IMR-90 (cell line): ENCODE measurements around the gene FDX1. TPM values are rescaled to one million over a fixed set of nuclear protein-coding genes. Genes with fewer than 3 reads are reported as not detected.

Experiments used
- ATAC-seq: fragments of 200-7000 bp; cut with Tn5 transposase; 2 replicates; pipeline ENCODE4 v1.9.1; 2020; ENCODE audit warnings: low read depth, mild to moderate bottlenecking, moderate library complexity
- BruUV-seq: library from RNA; stranded (reverse); fragments of 400-500 nt; replicated peaks from 2 replicates; lab custom pipeline; 2021; lab: Mats Ljungman, UMichigan
- CTCF ChIA-PET: fragments of 300-600 bp; formaldehyde crosslinking; extraction: SDS; loops from one replicate; lab custom pipeline; 2021; ENCODE audit warnings: antibody characterized with exemption; lab: Yijun Ruan, JAX
- POLR2A ChIA-PET: fragments of 300-600 bp; sonication (Branson Sonifier 250); formaldehyde crosslinking; loops from one replicate; lab custom pipeline; 2022; ENCODE audit warnings: antibody characterized with exemption; ENCODE audit not compliant: unreplicated experiment; lab: Charles Lee
- DNase-seq: peaks from one replicate; pipeline ENCODE4 v3.0.0; 2013
- H2AFZ ChIP-seq: replicated peaks from 2 replicates; pipeline ENCODE3; 2013; ENCODE audit warnings: low read length, mild to moderate bottlenecking; ENCODE audit not compliant: poor library complexity
- H2AK5ac ChIP-seq: 2 replicates; pipeline ENCODE4 v1.6.1; 2013; ENCODE audit warnings: low read depth, low read length, inconsistent platforms
- H2AK9ac ChIP-seq: replicated peaks from 2 replicates; pipeline ENCODE3; 2013; ENCODE audit warnings: mild to moderate bottlenecking, low read depth, low read length, moderate library complexity; ENCODE audit not compliant: poor library complexity
- H2BK120ac ChIP-seq: 2 replicates; pipeline ENCODE4 v1.6.1; 2013; ENCODE audit warnings: low read depth, low read length, inconsistent platforms
- H2BK15ac ChIP-seq: 3 replicates; pipeline ENCODE4 v1.6.1; 2013; ENCODE audit warnings: low read depth, low read length, inconsistent platforms
- H2BK20ac ChIP-seq: 2 replicates; pipeline ENCODE4 v1.6.1; 2013; ENCODE audit warnings: low read depth, mild to moderate bottlenecking, inconsistent platforms, low read length, moderate library complexity
- H2BK5ac ChIP-seq: 2 replicates; pipeline ENCODE4 v1.6.1; 2013; ENCODE audit warnings: mild to moderate bottlenecking, low read depth, low read length, inconsistent platforms; ENCODE audit not compliant: poor library complexity, severe bottlenecking
- H3K14ac ChIP-seq: replicated peaks from 2 replicates; pipeline ENCODE4 v1.6.1; 2013; ENCODE audit warnings: low read depth, low read length, inconsistent platforms
- H3K18ac ChIP-seq: 2 replicates; pipeline ENCODE4 v1.6.1; 2013; ENCODE audit warnings: low read depth, low read length, control low read depth
- H3K23ac ChIP-seq: 2 replicates; pipeline ENCODE4 v1.6.1; 2013; ENCODE audit warnings: low read depth, low read length, inconsistent platforms
- H3K27ac ChIP-seq: 2 replicates; pipeline ENCODE4 v1.5.1; 2013; ENCODE audit warnings: mild to moderate bottlenecking, control low read depth, low read length; ENCODE audit not compliant: insufficient read depth
- H3K27me3 ChIP-seq: 2 replicates; pipeline ENCODE4 v1.6.1; 2013; ENCODE audit warnings: low read length; ENCODE audit not compliant: control insufficient read depth, insufficient read depth
- H3K36me3 ChIP-seq: 2 replicates; pipeline ENCODE4 v1.6.1; 2013; ENCODE audit warnings: low read length, mixed read lengths; ENCODE audit not compliant: control insufficient read depth, insufficient read depth
- H3K4ac ChIP-seq: 2 replicates; pipeline ENCODE4 v1.6.1; 2013; ENCODE audit warnings: low read depth, low read length, inconsistent platforms
- H3K4me1 ChIP-seq: 2 replicates; pipeline ENCODE4 v1.6.1; 2013; ENCODE audit warnings: low read length, mixed read lengths; ENCODE audit not compliant: control insufficient read depth, insufficient read depth
- H3K4me2 ChIP-seq: 2 replicates; pipeline ENCODE4 v1.6.1; 2013; ENCODE audit warnings: low read depth, mild to moderate bottlenecking, control low read depth, low read length, moderate library complexity
- H3K4me3 ChIP-seq: 2 replicates; pipeline ENCODE4 v1.5.1; 2013; ENCODE audit warnings: low read depth, mild to moderate bottlenecking, control low read depth, low read length, moderate library complexity; ENCODE audit not compliant: insufficient read depth
- H3K56ac ChIP-seq: 2 replicates; pipeline ENCODE4 v1.6.1; 2013; ENCODE audit warnings: low read length, inconsistent platforms; ENCODE audit not compliant: insufficient read depth; ENCODE audit errors: extremely low read depth
- H3K79me1 ChIP-seq, 2 experiments: 2 replicates each; pipeline ENCODE4 v1.6.1; 2013; ENCODE audit warnings: low read length in 2 of 2, inconsistent platforms in 1 of 2, low read depth in 1 of 2
- H3K9ac ChIP-seq: 2 replicates; pipeline ENCODE4 v1.6.1; 2013; ENCODE audit warnings: low read depth, low read length, control low read depth
- H3K9me1 ChIP-seq: 2 replicates; pipeline ENCODE4 v1.6.1; 2013; ENCODE audit warnings: low read length, inconsistent platforms; ENCODE audit not compliant: insufficient read depth
- H3K9me3 ChIP-seq: 2 replicates; pipeline ENCODE4 v1.6.1; 2013; ENCODE audit warnings: low read length; ENCODE audit not compliant: control insufficient read depth, insufficient read depth
- H4K20me1 ChIP-seq: 2 replicates; pipeline ENCODE4 v1.6.1; 2013; ENCODE audit warnings: low read length, inconsistent platforms; ENCODE audit not compliant: insufficient read depth
- H4K5ac ChIP-seq: 2 replicates; pipeline ENCODE4 v1.6.1; 2013; ENCODE audit warnings: mild to moderate bottlenecking, low read depth, low read length, control low read depth
- H4K8ac ChIP-seq, 2 experiments: 2 replicates each; pipeline ENCODE4 v1.6.1; 2013; ENCODE audit warnings: low read depth in 2 of 2, low read length in 2 of 2, control low read depth in 1 of 2, inconsistent platforms in 1 of 2
- H4K91ac ChIP-seq: 2 replicates; pipeline ENCODE4 v1.6.1; 2013; ENCODE audit warnings: low read depth, low read length, inconsistent platforms; ENCODE audit not compliant: insufficient read depth
- BHLHE40 ChIP-seq: fragments of 150-350 bp; IDR thresholded peaks from 2 replicates; pipeline ENCODE4 v1.6.1; 2016; ENCODE audit warnings: mild to moderate bottlenecking, low read depth, low read length
- CEBPB ChIP-seq: IDR thresholded peaks from 2 replicates; pipeline ENCODE4 v1.6.1; 2012; ENCODE audit warnings: low read depth, low read length, improper control_type of control experiment
- CHD1 ChIP-seq: IDR thresholded peaks from 2 replicates; pipeline ENCODE4 v1.6.1; 2012; ENCODE audit warnings: low read depth, low read length, improper control_type of control experiment
- CTCF ChIP-seq: conservative IDR thresholded peaks from 2 replicates; pipeline ENCODE4 v1.5.1; 2012; ENCODE audit warnings: mild to moderate bottlenecking, low read depth, low read length, improper control_type of control experiment
- FOS ChIP-seq: fragments of 150-350 bp; IDR thresholded peaks from 2 replicates; pipeline ENCODE4 v1.6.1; 2016; ENCODE audit warnings: low read depth, low read length
- MAFK ChIP-seq: IDR thresholded peaks from 2 replicates; pipeline ENCODE4 v1.6.1; 2012; ENCODE audit warnings: low read depth, low read length, improper control_type of control experiment
- MAZ ChIP-seq: IDR thresholded peaks from 2 replicates; pipeline ENCODE4 v1.6.1; 2012; ENCODE audit warnings: low read depth, mild to moderate bottlenecking, low read length, improper control_type of control experiment, moderate library complexity, borderline replicate concordance
- MXI1 ChIP-seq: IDR thresholded peaks from 2 replicates; pipeline ENCODE4 v1.6.1; 2012; ENCODE audit warnings: low read depth, mild to moderate bottlenecking, low read length, moderate library complexity, borderline replicate concordance
- NFE2L2 ChIP-seq: fragments of 150-350 bp; IDR thresholded peaks from 2 replicates; pipeline ENCODE4 v1.6.1; 2016; ENCODE audit warnings: low read depth, mild to moderate bottlenecking, low read length
- POLR2A ChIP-seq: IDR thresholded peaks from 2 replicates; pipeline ENCODE4 v1.6.1; 2012; ENCODE audit warnings: mild to moderate bottlenecking, low read depth, low read length
- RAD21 ChIP-seq: IDR thresholded peaks from 2 replicates; pipeline ENCODE4 v1.6.1; 2012; ENCODE audit warnings: low read length, improper control_type of control experiment
- RCOR1 ChIP-seq: IDR thresholded peaks from 2 replicates; pipeline ENCODE4 v1.6.1; 2012; ENCODE audit warnings: mild to moderate bottlenecking, low read length, improper control_type of control experiment; ENCODE audit not compliant: insufficient replicate concordance
- RFX5 ChIP-seq: IDR thresholded peaks from 2 replicates; pipeline ENCODE4 v1.8.0; 2012; ENCODE audit warnings: low read depth, mild to moderate bottlenecking, low read length, moderate library complexity
- SMC3 ChIP-seq: fragments of 150-350 bp; IDR thresholded peaks from 2 replicates; pipeline ENCODE4 v1.6.1; 2016; ENCODE audit warnings: low read depth, mild to moderate bottlenecking, antibody characterized with exemption, low read length, moderate library complexity
- WGBS, 2 experiments: methylation state at CpG; one replicate each; pipeline versions ENCODE4 v1.1.5 to v1.1.7; 2013; ENCODE audit warnings: missing lambda C conversion rate in 2 of 2; ENCODE audit not compliant: insufficient read length in 1 of 2; ENCODE audit errors: extremely low coverage in 2 of 2; 5-methylcytosine and 5-hydroxymethylcytosine counted together
- dilution Hi-C: fragments of 300-500 bp; cut with HindIII; formaldehyde crosslinking; loops from one replicate; pipeline ENCODE4 v1.14.3; 2018; ENCODE audit warnings: low sequenced_read_pairs; ENCODE audit not compliant: unreplicated experiment
- in situ Hi-C: fragments of 300-500 bp; cut with MboI; formaldehyde crosslinking; loops from 3 replicates; pipeline ENCODE4 v1.14.3; 2019; ENCODE audit warnings: low sequenced_read_pairs, inconsistent platforms, mixed read lengths
- intact Hi-C: fragments of 100-400 bp; cut with micrococcal nuclease; formaldehyde crosslinking; loops from 2 replicates; pipeline ENCODE4 v1.10.0; 2022
- polyA plus RNA-seq, 3 experiments: library from polyadenylated mRNA; depleted of rRNA; stranded (reverse); fragments of >200 nt; gene quantifications; 2 replicates each; pipeline ENCODE4 v1.2.3, GENCODE V29; 2012; ENCODE audit warnings: low replicate concordance in 1 of 3
- total RNA-seq: library from RNA; depleted of rRNA; stranded (reverse); fragments of >200 nt; gene quantifications from 2 replicates; pipeline ENCODE4 v1.2.3, GENCODE V29; 2012
- TF ChIP-seq, protein P1 (sequence below): fragments of 150-350 bp; IDR thresholded peaks from 2 replicates; pipeline ENCODE4 v1.6.1; 2016; ENCODE audit warnings: low read depth, mild to moderate bottlenecking, low read length, moderate library complexity, borderline replicate concordance

The FDX1 gene
- total and polyA plus RNA-seq, 2 of the 4 experiments (the other 2 are of a cell fraction) = 4.3 to 5.1 TPM

DNA sequence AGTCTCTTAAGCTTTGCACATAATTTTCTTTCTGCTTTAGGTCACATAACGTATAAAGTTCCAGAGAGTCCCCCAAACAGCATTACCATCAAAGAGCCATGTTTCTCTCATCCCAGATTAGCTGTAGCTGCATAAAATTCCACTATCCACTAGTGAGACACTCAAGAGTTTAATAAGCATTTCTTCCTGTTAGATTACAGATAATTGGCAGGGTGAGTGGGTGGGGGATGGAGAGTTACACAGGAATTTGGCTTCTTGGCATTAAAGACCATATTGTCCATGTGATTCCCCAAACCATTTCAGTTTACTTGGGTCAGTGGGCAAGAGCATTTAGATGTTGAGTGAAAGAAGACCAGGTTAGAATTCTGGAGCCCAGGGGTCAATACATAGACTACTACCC, 82.3 kb downstream of the FDX1 start:
- Histone ChIP-seq H2BK120ac (no peak overlapping the region), H2BK15ac (no peak overlapping the region), H3K4me3 (no peak overlapping the region), H4K20me1 (no peaks in the 10 kb centered on the region), H4K8ac (no peak overlapping the region), H4K5ac (no peak overlapping the region), H2BK5ac (no peak overlapping the region), H2AK9ac (no peak overlapping the region), H3K9me1 (0 out of 2 replicates have a peak, but pooled peaks cover 4% of the 10 kb centered on the region), H3K36me3 (no peaks in the 10 kb centered on the region), H3K9ac (no peak overlapping the region), H3K79me1 (no peaks in the 10 kb centered on the region), H3K4me1 (peaks cover 2% of the 10 kb centered on the region; the same call in 1 of the 2 replicates), H3K4me2 (no peak overlapping the region), H2BK20ac (no peak overlapping the region), H3K4ac (no peak overlapping the region), H4K91ac (no peak overlapping the region), H2AFZ (no peak overlapping the region), H3K23ac (no peak overlapping the region), H3K27ac (no peak overlapping the region), H3K56ac (no peak overlapping the region), H3K18ac (no peak overlapping the region), H3K14ac (no peak overlapping the region), H2AK5ac (no peak overlapping the region), H3K27me3 (no peaks in the 10 kb centered on the region), H3K9me3 (no peaks in the 10 kb centered on the region)
- intact Hi-C loops = no loop called here
- TF ChIP-seq POLR2A (no peak), BHLHE40 (no peak), MAFK (no peak), CTCF (no peak), MXI1 (no peak), RAD21 (no peak), RCOR1 (no peak), MAZ (no peak), RFX5 (no peak), FOS (no peak), NFE2L2 (no peak), CHD1 (no peak), CEBPB (no peak), SMC3 (no peak)
- TF ChIP-seq, protein P1, sequence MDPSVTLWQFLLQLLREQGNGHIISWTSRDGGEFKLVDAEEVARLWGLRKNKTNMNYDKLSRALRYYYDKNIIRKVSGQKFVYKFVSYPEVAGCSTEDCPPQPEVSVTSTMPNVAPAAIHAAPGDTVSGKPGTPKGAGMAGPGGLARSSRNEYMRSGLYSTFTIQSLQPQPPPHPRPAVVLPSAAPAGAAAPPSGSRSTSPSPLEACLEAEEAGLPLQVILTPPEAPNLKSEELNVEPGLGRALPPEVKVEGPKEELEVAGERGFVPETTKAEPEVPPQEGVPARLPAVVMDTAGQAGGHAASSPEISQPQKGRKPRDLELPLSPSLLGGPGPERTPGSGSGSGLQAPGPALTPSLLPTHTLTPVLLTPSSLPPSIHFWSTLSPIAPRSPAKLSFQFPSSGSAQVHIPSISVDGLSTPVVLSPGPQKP = no peak
- in situ Hi-C loops = no loop called here
- no CpG with 5 or more reads among the region's 1 CpG for WGBS, 2 experiments
- DNase-seq = no peak
- CTCF ChIA-PET = no interaction called here
- no TSS peak for BruUV-seq
- ATAC-seq = no peak
- dilution Hi-C loops = no loop called here
- POLR2A ChIA-PET = no interaction called here
